ENCODE results near the gene LGR5. TPM values are rescaled to one million over a fixed set of nuclear protein-coding genes. Genes with fewer than 3 reads are reported as not detected.

LGR5 gene
- total and polyA plus RNA-seq, 10 of the 15 experiments (the other 5 are each of a cell fraction or from before 2014, with no cell fraction given), result 2.1 TPM; not detected in 9

DNA sequence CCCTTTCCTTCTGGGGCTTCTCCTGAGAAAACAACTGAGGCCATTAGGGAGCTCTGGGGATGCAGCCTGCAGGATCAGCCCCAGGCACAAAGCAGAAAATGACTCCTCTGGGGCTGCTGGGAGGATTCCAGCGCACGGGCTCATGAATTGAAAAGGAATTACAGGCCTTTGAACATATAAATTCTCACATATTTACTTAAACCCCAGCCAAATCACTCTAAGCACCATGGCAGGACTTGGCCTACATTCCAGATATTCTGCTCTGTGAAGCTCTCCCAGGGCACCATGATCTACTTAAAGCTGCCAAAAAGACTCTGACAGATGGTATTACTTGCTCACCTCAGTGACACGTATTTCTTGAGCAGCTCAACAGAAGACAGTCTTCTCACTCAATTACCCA is 136.9 kb downstream of the LGR5 start:
- ChIA-PET POLR2A (no interaction called here), RAD21 (ENCODE audit: unreplicated experiment) (no interaction called here), CTCF (interaction anchor here (1.0 kb wide), 1 partner anchor 24 kb away, joined by 3 read pairs; no protein-coding TSS in a partner anchor), SMC1A (ENCODE audit: uncharacterized antibody, unreplicated experiment) (interaction anchor here (0.5 to 1.1 kb wide), 2 partner anchors 168 to 170 kb away, joined by 3 read pairs; no protein-coding TSS in a partner anchor)
- DNase-seq (ENCODE audit: low read depth, low spot score) (no peak), FAIRE-seq (no peak), ATAC-seq (no peak)
- Histone ChIP-seq H3K4me2 (ENCODE audit: control insufficient read depth, insufficient read depth) (no peak overlapping the region), H3K27ac (ENCODE audit: control insufficient read depth, insufficient read depth) (no peak overlapping the region), H3K27me3 (replicated peaks in 1 of 2; ENCODE audit: control insufficient read depth in 2 of 2, insufficient read depth in 2 of 2, low read length in 1 of 2) (no peaks in the 10 kb centered on the region; a peak in 1 of 4 replicates), H2AFZ (ENCODE audit: control insufficient read depth, low read depth, low read length) (no peak overlapping the region), H3K79me2 (ENCODE audit: control insufficient read depth, insufficient read depth, low read length) (no peaks in the 10 kb centered on the region), H4K20me1 (ENCODE audit: control insufficient read depth, insufficient read depth) (no peaks in the 10 kb centered on the region), H3K36me3 (ENCODE audit: control insufficient read depth in 2 of 2, insufficient read depth in 2 of 2, low read length in 1 of 2) (no peaks in the 10 kb centered on the region), H3K4me3 (no peak overlapping the region), H3K4me1 (ENCODE audit: control insufficient read depth, insufficient read depth, low read length) (no peaks in the 10 kb centered on the region), H3K9ac (ENCODE audit: control insufficient read depth, insufficient read depth, low read length) (no peak overlapping the region), H3K9me3 (replicated peaks; ENCODE audit: control insufficient read depth, insufficient read depth, low read length) (no peaks in the 10 kb centered on the region)
- TF ChIP-seq, protein P1, sequence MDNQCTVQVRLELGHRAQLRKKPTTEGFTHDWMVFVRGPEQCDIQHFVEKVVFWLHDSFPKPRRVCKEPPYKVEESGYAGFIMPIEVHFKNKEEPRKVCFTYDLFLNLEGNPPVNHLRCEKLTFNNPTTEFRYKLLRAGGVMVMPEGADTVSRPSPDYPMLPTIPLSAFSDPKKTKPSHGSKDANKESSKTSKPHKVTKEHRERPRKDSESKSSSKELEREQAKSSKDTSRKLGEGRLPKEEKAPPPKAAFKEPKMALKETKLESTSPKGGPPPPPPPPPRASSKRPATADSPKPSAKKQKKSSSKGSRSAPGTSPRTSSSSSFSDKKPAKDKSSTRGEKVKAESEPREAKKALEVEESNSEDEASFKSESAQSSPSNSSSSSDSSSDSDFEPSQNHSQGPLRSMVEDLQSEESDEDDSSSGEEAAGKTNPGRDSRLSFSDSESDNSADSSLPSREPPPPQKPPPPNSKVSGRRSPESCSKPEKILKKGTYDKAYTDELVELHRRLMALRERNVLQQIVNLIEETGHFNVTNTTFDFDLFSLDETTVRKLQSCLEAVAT (IDR thresholded peaks at IDR 0.05), result no peak
- TF ChIP-seq CHD1 (IDR thresholded peaks at IDR 0.05; ENCODE audit: low read depth, low read length), result no peak
- TF ChIP-seq MEF2A (IDR thresholded peaks at IDR 0.05; ENCODE audit: insufficient read depth, low read depth, low read length), result no peak
- TF ChIP-seq ZZZ3 (IDR thresholded peaks at IDR 0.05; ENCODE audit: control insufficient read depth, insufficient read length, low read depth), result no peak
- TF ChIP-seq FOS (IDR thresholded peaks at IDR 0.05; ENCODE audit: borderline replicate concordance, extremely low read depth, insufficient read length), result no peak
- TF ChIP-seq, protein P2, sequence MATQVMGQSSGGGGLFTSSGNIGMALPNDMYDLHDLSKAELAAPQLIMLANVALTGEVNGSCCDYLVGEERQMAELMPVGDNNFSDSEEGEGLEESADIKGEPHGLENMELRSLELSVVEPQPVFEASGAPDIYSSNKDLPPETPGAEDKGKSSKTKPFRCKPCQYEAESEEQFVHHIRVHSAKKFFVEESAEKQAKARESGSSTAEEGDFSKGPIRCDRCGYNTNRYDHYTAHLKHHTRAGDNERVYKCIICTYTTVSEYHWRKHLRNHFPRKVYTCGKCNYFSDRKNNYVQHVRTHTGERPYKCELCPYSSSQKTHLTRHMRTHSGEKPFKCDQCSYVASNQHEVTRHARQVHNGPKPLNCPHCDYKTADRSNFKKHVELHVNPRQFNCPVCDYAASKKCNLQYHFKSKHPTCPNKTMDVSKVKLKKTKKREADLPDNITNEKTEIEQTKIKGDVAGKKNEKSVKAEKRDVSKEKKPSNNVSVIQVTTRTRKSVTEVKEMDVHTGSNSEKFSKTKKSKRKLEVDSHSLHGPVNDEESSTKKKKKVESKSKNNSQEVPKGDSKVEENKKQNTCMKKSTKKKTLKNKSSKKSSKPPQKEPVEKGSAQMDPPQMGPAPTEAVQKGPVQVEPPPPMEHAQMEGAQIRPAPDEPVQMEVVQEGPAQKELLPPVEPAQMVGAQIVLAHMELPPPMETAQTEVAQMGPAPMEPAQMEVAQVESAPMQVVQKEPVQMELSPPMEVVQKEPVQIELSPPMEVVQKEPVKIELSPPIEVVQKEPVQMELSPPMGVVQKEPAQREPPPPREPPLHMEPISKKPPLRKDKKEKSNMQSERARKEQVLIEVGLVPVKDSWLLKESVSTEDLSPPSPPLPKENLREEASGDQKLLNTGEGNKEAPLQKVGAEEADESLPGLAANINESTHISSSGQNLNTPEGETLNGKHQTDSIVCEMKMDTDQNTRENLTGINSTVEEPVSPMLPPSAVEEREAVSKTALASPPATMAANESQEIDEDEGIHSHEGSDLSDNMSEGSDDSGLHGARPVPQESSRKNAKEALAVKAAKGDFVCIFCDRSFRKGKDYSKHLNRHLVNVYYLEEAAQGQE (IDR thresholded peaks at IDR 0.05; ENCODE audit: low read depth, low read length), result no peak
- no peak for TF ChIP-seq TBL1XR1 (IDR thresholded peaks at IDR 0.05; ENCODE audit: low read depth, low read length)
- no peak for TF ChIP-seq IRF4 (IDR thresholded peaks at IDR 0.05; ENCODE audit: low read depth, low read length)
- TF ChIP-seq, protein P3, sequence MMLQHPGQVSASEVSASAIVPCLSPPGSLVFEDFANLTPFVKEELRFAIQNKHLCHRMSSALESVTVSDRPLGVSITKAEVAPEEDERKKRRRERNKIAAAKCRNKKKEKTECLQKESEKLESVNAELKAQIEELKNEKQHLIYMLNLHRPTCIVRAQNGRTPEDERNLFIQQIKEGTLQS (IDR thresholded peaks at IDR 0.05; ENCODE audit: borderline replicate concordance, extremely low read depth, low read depth, low read length), result no peak
- TF ChIP-seq USF1 (IDR thresholded peaks at IDR 0.05; ENCODE audit: borderline replicate concordance, extremely low read length, insufficient read depth, low read depth, low read length), result no peak
- TF ChIP-seq NR2C2 (IDR thresholded peaks at IDR 0.05; ENCODE audit: borderline replicate concordance, control insufficient read depth, insufficient read length, low read depth), result no peak
- TF ChIP-seq SIN3A (IDR thresholded peaks at IDR 0.05; ENCODE audit: low read depth, low read length), result no peak
- TF ChIP-seq EGR1 (IDR thresholded peaks at IDR 0.05; ENCODE audit: borderline replicate concordance in 1 of 2, low read depth in 2 of 2, low read length in 2 of 2), result no peak
- no TSS peak for BruUV-seq (replicated peaks)
- WGBS (ENCODE audit: insufficient coverage, insufficient replicate concordance, low lambda C conversion rate, missing lambda C conversion rate), result 37% methylated on average over 3 of the region's 3 CpGs
- intact Hi-C loops (cut with micrococcal nuclease; ENCODE audit: unreplicated experiment) (no loop called here), in situ Hi-C loops (cut with MboI) (no loop called here)

All from GM12878 (cell line).